HG02884 (cell line): ENCODE measurements around the gene SCAF4.
"Not testable (repeated sequence)": the region's sequence is repeated elsewhere in the genome, so short reads cannot be mapped to it uniquely, and the experiment has no call there.

Experiments
- ATAC-seq: cut with Tn5 transposase; IDR thresholded peaks from one replicate; pipeline ENCODE4 v1.9.1; 2021; ENCODE audit warnings: mild to moderate bottlenecking, moderate library complexity; ENCODE audit not compliant: unreplicated experiment

The SCAF4 gene

GRCh38 chr21:31673321-31673912 lies 58.5 kb downstream of the SCAF4 start:
- ATAC-seq = no peak

DNA sequence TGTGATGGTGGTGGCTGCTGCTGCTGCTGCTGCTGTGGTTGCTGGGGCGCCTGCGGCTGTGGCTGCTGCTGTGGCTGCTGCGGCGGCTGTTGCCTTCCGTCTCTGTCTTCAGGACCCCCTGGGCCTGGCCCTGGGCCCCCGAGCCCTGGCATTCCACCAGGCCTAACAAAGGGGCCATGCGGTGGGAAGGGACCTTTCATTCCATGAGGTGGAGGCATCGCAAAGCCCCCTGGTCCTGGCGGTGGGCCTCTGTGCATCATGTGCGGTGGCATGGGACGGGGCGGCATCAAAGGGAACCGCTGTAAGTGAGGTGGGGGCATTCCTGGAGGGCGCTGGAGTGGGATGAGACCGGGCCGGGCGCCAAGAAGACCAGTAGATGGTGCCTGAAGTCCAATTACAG lies 60.0 kb downstream of the SCAF4 start:
- no peak for ATAC-seq

- ATAC-seq = no peak
These were observed 60.7 kb downstream of the SCAF4 start for GRCh38 chr21:31671146-31671716.

DNA sequence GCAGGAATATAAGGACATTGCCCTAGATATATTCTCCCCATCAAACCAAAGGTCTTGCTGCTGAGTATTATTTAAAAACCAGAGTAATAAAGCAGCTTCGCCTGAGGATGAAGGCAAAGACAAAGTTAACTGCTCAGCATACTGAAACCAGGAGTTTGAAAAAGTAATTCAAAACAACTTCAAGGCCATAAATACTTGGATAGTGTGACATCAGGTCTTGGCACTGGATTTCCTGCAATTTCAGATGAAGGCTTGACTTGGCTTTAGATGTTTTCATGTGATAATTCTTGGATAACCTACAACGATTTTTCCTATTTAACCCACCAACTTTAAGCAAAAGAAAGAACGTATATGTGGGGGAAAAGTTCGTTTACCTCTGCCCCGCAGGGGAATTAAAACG lies 61.8 kb downstream of the SCAF4 start:
- ATAC-seq = no peak

GRCh38 chr21:31668651-31669491 lies 63.0 kb downstream of the SCAF4 start:
- peak; percentile 51 for ATAC-seq

DNA sequence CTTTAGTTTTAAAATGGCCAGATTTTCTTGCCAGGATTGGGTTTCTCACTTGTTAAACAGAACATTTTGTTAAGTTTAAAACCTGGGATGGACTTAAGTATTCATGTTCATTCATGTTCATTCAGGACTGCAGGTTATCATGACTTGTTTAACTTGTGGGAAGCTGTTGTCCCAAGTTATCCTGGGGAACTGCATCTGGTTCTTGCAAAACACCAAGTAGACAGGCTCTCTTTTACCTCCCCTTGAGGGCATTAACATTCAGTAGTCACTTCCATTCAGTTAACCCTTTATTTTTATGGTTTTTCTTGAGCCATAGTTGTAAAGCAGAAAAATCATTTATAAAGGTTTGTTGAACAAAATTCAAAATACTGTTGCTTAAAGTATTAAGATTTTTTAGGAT lies 64.3 kb downstream of the SCAF4 start:
- ATAC-seq = no peak

DNA sequence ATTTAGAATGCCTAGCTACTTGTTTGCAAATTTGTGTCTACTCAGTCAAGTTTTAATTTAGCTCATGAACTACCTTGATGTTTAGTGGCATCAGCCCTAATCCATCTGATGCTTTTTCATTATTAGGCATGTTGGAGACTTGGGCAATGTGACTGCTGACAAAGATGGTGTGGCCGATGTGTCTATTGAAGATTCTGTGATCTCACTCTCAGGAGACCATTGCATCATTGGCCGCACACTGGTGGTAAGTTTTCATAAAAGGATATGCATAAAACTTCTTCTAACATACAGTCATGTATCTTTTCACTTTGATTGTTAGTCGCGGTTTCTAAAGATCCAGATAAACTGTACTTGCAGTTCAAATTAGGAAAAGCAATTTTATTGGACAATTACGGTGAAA lies 64.8 kb downstream of the SCAF4 start:
- ATAC-seq = no peak

- no peak for ATAC-seq
These were observed 65.4 kb downstream of the SCAF4 start for GRCh38 chr21:31666445-31667010.

DNA sequence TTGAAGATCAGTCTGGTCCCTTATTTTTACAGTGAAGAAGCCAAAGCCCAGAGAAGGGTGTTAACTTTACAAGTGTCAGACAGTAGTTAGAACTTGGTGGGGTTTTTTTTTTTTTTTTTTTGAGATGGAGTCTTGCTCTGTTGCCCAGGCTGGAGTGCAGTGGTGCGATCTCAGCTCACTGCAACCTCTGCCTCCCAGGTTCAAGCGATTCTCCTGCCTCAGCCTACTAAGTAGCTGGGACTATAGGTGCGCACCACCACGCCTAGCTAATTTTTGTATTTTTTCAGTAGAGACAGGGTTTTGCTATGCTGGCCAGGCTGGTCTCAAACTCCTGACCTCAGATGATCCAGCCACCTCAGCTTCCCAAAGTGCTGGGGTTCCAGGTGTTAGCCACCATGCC lies 66.0 kb downstream of the SCAF4 start:
- ATAC-seq = not testable (repeated sequence)

GRCh38 chr21:31665397-31665796 lies 66.5 kb downstream of the SCAF4 start:
- no peak for ATAC-seq

GRCh38 chr21:31663584-31664249 lies 68.2 kb downstream of the SCAF4 start:
- ATAC-seq = no peak

DNA sequence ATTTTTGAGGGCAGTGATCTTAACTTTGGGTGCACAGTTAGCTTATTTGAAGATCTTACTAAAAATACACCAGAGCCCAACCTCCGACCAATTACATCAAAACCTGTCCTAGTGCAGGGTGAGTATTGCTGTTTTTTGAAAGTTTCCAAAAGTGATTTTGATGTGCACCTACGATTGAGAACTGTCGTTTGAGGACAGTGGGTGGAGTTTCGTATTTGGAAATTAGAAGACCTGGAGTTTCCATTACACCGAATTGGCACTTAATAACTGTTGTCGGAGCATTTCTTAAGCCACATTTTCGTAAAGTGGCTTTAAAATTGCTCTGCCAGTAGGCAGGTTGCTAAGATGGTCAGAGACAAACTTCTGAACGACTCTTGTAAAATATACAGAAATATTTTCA lies 71.3 kb downstream of the SCAF4 start:
- no peak for ATAC-seq

DNA sequence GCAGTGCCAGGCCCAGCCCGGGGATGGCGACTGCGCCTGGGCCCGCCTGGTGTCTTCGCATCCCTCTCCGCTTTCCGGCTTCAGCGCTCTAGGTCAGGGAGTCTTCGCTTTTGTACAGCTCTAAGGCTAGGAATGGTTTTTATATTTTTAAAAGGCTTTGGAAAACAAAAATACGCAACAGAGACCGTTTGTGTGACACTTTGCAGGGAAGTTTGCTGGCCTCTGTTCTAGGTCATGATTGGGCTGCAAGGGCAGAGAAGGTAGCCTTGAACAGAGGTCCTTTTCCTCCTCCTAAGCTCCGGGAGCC lies 71.7 kb downstream of the SCAF4 start:
- ATAC-seq = peak; percentile 24

DNA sequence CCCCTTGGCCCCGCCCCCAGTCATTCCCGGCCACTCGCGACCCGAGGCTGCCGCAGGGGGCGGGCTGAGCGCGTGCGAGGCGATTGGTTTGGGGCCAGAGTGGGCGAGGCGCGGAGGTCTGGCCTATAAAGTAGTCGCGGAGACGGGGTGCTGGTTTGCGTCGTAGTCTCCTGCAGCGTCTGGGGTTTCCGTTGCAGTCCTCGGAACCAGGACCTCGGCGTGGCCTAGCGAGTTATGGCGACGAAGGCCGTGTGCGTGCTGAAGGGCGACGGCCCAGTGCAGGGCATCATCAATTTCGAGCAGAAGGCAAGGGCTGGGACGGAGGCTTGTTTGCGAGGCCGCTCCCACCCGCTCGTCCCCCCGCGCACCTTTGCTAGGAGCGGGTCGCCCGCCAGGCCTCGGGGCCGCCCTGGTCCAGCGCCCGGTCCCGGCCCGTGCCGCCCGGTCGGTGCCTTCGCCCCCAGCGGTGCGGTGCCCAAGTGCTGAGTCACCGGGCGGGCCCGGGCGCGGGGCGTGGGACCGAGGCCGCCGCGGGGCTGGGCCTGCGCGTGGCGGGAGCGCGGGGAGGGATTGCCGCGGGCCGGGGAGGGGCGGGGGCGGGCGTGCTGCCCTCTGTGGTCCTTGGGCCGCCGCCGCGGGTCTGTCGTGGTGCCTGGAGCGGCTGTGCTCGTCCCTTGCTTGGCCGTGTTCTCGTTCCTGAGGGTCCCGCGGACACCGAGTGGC lies 72.2 kb downstream of the SCAF4 start, which contains the start of gene SOD1:
SOD1 (plus strand) TSS at position 158 of the 723 bp plus-strand sequence; CDS start at position 235, 77 bp downstream.
- ATAC-seq = peak; percentile 92

DNA sequence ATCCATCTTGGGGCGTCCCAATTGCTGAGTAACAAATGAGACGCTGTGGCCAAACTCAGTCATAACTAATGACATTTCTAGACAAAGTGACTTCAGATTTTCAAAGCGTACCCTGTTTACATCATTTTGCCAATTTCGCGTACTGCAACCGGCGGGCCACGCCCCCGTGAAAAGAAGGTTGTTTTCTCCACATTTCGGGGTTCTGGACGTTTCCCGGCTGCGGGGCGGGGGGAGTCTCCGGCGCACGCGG lies 72.7 kb downstream of the SCAF4 start:
- ATAC-seq = peak; percentile 16

DNA sequence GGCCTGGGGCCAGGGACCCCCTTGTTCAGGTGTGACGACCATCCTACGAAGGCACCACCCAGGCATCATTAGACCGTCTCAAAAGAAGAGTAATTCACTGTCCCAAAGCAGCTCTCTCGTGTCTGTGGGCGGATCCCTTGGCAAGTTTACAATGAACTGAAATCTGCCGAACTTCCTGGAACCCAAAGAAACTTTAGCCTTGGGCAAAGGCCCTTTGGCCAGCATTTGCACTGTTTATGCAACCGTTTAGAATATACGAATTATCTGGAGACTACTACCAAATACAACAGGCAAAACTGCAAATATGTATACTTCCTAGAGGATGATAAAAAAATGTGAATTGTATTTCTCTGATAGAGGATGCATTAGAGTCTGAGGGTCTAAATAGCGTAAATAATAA lies 73.9 kb downstream of the SCAF4 start:
- no peak for ATAC-seq

GRCh38 chr21:31656199-31657095 lies 75.5 kb downstream of the SCAF4 start:
- no peak for ATAC-seq

DNA sequence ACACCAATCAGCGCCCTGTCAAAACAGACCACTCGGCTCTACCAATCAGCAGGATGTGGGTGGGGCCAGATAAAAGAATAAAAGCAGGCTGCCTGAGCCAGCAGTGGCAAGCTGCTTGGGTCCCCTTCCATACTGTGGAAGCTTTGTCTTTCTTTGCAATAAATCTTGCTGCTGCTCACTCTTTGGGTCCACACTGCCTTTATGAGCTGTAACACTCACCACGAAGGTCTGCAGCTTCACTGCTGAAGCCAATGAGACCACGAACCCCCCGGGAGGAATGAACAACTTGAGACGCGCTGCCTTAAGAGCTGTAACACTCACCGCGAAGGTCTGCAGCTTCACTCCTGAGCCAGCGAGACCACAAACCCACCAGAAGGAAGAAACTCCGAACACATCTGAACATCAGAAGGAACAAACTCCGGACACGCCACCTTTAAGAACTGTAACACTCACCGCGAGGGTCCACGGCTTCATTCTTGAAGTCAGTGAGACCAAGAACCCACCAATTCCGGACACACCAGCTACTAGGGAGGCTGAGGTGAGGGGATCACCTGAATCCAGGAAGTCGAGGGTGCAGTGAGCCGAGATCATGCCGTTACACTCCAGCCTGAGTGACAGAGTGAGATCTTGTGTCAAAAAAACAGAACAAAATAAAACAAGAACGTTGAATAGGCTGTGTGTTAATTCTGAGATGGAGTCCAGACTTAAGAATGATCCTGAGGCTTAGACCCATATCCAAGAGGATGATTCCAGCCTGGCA lies 76.9 kb downstream of the SCAF4 start:
- not testable (repeated sequence) for ATAC-seq

GRCh38 chr21:31654340-31654739 lies 77.6 kb downstream of the SCAF4 start:
- no peak for ATAC-seq
